Upper lobe of left lung (tissue), 4 donors: ENCODE results near the gene ABCD1.

Experiments used
- CTCF ChIP-seq, 6 experiments: fragments of 450-650 bp in 4 of 6; fragments of 200-600 bp in 2 of 6; sonication (generic) in 2 of 6; IDR thresholded peaks; one replicate each; pipeline ENCODE4 v1.5.1; 2016 to 2019; ENCODE audit warnings: antibody characterized with exemption in 6 of 6
- POLR2AphosphoS5 ChIP-seq, 2 donors: sonication (generic); formaldehyde crosslinking; IDR thresholded peaks; one replicate each; pipeline ENCODE4 v1.5.1; 2017; ENCODE audit warnings: antibody characterized with exemption in 2 of 2

DNA sequence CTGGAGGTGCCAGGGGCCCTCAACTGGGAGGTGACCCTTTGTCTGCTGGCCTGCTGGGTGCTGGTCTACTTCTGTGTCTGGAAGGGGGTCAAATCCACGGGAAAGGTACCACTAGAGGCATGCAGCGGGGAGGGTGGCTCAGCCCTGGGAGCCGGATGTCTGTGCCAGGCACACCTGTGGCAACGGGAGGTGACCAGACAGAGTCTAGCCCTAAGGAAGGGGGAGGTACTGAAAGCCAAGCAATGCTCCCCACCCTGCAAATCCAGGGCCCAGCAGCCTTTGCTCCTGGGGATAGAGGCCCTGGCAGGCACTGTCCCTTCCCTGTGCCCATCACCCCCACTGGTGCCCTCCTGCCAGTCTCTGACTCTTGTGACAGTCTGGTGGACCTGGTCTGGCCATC lies 32.7 kb upstream of the ABCD1 start:
- TF ChIP-seq CTCF (IDR thresholded peaks at IDR 0.05) (no peak), POLR2AphosphoS5 (IDR thresholded peaks at IDR 0.05) (no peak)
